Pancreas (tissue), 10 donors: Measurements from ENCODE around the gene ELAVL2. TPM values are rescaled to one million over a fixed set of nuclear protein-coding genes. Genes with fewer than 3 reads are reported as not detected.

Source experiments
- ATAC-seq, 4 donors: fragments of 200-7000 bp; cut with Tn5 transposase; one replicate each; pipeline versions ENCODE4 v1.8.0 to v1.9.1; 2020; ENCODE audit warnings: mild to moderate bottlenecking in 4 of 4, moderate library complexity in 4 of 4
- DNase-seq, 6 donors: peaks; one replicate each; pipeline ENCODE4 v3.0.0-alpha.2; 2020
- FAIRE-seq: peaks from 2 replicates; lab custom pipeline; 2012; peaks lifted over from hg19 to GRCh38; lab: Jason Lieb, UNC
- H3K27ac ChIP-seq, 4 donors: fragments of 200-600 bp; sonication (generic); 1 replicate in 3 of 4; 2 replicates in 1 of 4; pipeline versions ENCODE4 v1.5.0 to v1.8.0; 2020
- H3K27me3 ChIP-seq, 4 donors: fragments of 200-600 bp; one replicate each; pipeline ENCODE4 v1.8.0; 2021
- H3K36me3 ChIP-seq, 3 donors: fragments of 200-600 bp; sonication (generic) in 1 of 3; one replicate each; pipeline versions ENCODE4 v1.5.0 to v1.8.0; 2020 to 2021
- H3K4me1 ChIP-seq, 3 donors: fragments of 200-600 bp; one replicate each; pipeline ENCODE4 v1.8.0; 2021
- H3K4me3 ChIP-seq, 4 donors: fragments of 200-600 bp; sonication (generic) in 2 of 4; one replicate each; pipeline versions ENCODE4 v1.5.0 to v1.8.0; 2020 to 2021
- H3K9me3 ChIP-seq, 4 donors: fragments of 200-600 bp; one replicate each; pipeline ENCODE4 v1.8.0; 2021
- WGBS, 2 donors: extraction: QIAGEN DNeasy Blood & Tissue Kit; methylation state at CpG; one replicate each; pipeline ENCODE4 v1.1.7; 2013; 5-methylcytosine and 5-hydroxymethylcytosine counted together
- intact Hi-C, 3 donors: fragments of 100-400 bp; cut with DNase I; formaldehyde crosslinking; loops; one replicate each; pipeline versions ENCODE4 v1.11.1 to v1.14.2; 2022
- polyA plus RNA-seq, 2 donors: library from polyadenylated mRNA; stranded (reverse); fragments of 200-250 nt; gene quantifications; one replicate each; pipeline ENCODE4 v1.2.3, GENCODE V29; 2013
- total RNA-seq, 6 donors: library from RNA; stranded (reverse); fragmentation: NEBNext Ultra II Directional in 4 of 6; extraction: Animal tissue kit (Norgen Biotek cat#: 25700) in 4 of 6; gene quantifications; one replicate each; pipeline versions ENCODE4 v1.2.1 to v1.2.4, GENCODE V29; 2021 to 2023
- TF ChIP-seq, protein P1 (sequence below), 4 donors: fragments of 200-600 bp; sonication (generic) in 3 of 4; IDR thresholded peaks; one replicate each; pipeline versions ENCODE4 v1.5.0 to v1.8.0; 2021; ENCODE audit warnings: antibody characterized with exemption in 4 of 4
- donor health status: healthy with polysubstance abuse.
- donor health status: DM: no; HTN: no; CAD: no; lungs with moderate emphysema.
- donor health status: DM: no; HTN: no; CAD: no.
- donor health status: control.
- donor health status: control.
- donor health status: Bipolar disorder and iron deficiency.
- donor health status: DM: yes; HTN: yes; CAD: no.
- donor health status: DM: no; HTN: no; CAD: no.
- donor health status: DM: no; HTN: no; CAD: no.
- donor health status: DM: yes; HTN: yes; CAD: no.

ELAVL2 gene
- total and polyA plus RNA-seq, 8 donors, result 0.02 to 0.19 (median 0.12) TPM; not detected in 5

DNA sequence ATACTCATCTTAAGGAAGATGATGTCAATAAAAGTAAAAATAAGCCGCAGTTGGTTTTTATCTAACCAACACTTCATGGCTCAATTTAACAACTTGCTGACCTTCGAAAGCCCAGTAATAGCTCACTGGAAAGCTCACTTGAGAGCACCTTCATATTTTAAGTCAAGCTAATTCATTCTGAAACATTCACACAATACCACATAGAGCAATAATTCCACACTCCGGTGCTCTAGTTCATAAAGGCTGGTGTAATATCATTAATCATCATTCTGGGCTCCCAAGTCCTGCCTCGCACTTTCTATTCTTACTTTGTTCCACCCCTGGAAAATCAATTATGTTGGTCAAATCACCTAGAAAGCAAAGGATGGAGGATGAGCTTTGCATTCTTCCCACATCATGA is 74.4 kb downstream of the ELAVL2 start:
- Histone ChIP-seq H3K9me3 (no peaks in the 10 kb centered on the region), H3K27me3 (no peaks in the 10 kb centered on the region), H3K4me1 (no peaks in the 10 kb centered on the region), H3K27ac (no peak overlapping the region), H3K4me3 (no peak overlapping the region), H3K36me3 (no peaks in the 10 kb centered on the region)
- 62 to 76% methylated on average over 4 of the region's 4 CpGs for WGBS, 2 donors
- TF ChIP-seq, protein P1, sequence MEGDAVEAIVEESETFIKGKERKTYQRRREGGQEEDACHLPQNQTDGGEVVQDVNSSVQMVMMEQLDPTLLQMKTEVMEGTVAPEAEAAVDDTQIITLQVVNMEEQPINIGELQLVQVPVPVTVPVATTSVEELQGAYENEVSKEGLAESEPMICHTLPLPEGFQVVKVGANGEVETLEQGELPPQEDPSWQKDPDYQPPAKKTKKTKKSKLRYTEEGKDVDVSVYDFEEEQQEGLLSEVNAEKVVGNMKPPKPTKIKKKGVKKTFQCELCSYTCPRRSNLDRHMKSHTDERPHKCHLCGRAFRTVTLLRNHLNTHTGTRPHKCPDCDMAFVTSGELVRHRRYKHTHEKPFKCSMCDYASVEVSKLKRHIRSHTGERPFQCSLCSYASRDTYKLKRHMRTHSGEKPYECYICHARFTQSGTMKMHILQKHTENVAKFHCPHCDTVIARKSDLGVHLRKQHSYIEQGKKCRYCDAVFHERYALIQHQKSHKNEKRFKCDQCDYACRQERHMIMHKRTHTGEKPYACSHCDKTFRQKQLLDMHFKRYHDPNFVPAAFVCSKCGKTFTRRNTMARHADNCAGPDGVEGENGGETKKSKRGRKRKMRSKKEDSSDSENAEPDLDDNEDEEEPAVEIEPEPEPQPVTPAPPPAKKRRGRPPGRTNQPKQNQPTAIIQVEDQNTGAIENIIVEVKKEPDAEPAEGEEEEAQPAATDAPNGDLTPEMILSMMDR (IDR thresholded peaks at IDR 0.05), result no peak
- FAIRE-seq (no peak), DNase-seq (no peak), ATAC-seq (no peak)
- intact Hi-C loops, result no loop called here

- ATAC-seq (no peak), DNase-seq (no peak), FAIRE-seq (no peak)
- intact Hi-C loops, result no loop called here
- 60 to 82% methylated on average over 3 of the region's 3 CpGs for WGBS, 2 donors
- Histone ChIP-seq H3K36me3 (no peaks in the 10 kb centered on the region), H3K27me3 (no peaks in the 10 kb centered on the region), H3K4me3 (no peak overlapping the region), H3K4me1 (no peaks in the 10 kb centered on the region), H3K27ac (no peak overlapping the region), H3K9me3 (no peaks in the 10 kb centered on the region)
- TF ChIP-seq, protein P1 (IDR thresholded peaks at IDR 0.05), result no peak
Observed at GRCh38 chr9:23750808-23751207, 75.2 kb downstream of the ELAVL2 start.

DNA sequence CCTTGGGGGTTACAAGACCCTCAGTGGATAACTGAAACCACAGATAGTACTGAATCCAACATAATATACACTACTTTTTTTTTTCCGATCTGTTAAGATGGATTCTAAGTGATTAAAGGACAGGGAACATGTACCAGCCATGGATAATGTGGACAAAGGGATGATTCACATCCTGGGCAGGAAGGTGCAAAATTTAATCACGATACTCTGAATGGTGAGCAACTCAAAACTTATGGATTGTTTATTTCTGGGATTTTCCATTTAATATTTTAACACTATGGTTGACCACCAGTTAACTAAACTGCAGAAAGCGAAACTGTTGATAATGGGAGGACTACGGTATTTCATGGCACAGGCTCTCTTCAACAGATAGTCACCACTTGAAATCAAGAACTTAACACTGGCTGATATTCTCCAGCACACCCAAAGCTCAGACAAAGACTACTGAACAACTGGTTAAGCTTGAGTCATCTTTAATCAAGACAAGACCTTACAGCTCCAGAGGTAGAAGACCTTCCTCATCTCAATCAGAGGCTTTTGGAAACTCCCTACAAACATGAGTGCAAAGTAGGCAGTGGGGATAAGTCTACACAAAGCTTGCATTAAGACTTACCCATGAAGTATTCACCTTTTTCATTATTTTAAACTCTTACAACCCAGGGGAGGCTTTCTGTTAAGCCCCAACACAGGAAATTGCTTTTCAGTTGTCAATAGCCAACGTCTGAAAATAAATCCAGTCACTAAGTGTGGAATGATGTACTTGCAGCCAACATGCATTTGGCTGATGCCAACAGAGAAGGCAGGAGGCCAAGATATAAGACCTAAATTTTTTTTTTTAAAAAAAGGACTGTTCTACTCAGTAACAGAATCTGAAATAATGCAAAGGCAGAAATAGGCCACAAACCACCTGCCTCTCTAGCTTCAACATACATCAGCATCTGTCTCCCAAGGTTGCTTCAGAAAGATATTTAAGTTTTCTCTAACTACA is 78.7 kb downstream of the ELAVL2 start:
- no peak for ATAC-seq
- H3K27ac ChIP-seq, result no peak overlapping the region
- intact Hi-C loops, result no loop called here
- no peak for FAIRE-seq
- DNase-seq, result no peak
- TF ChIP-seq, protein P1 (IDR thresholded peaks at IDR 0.05), result no peak
- no peaks in the 10 kb centered on the region for H3K27me3 ChIP-seq
- no peaks in the 10 kb centered on the region for H3K4me1 ChIP-seq
- H3K9me3 ChIP-seq, result no peaks in the 10 kb centered on the region
- H3K36me3 ChIP-seq, result no peaks in the 10 kb centered on the region
- 57 to 65% methylated on average over 5 of the region's 5 CpGs for WGBS, 2 donors
- H3K4me3 ChIP-seq, result no peak overlapping the region

- TF ChIP-seq, protein P1 (IDR thresholded peaks at IDR 0.05), result no peak
- intact Hi-C loops, result no loop called here
- DNase-seq, result no peak
- Histone ChIP-seq H3K4me1 (no peaks in the 10 kb centered on the region), H3K27ac (no peak overlapping the region), H3K9me3 (no peaks in the 10 kb centered on the region), H3K36me3 (no peaks in the 10 kb centered on the region), H3K27me3 (no peaks in the 10 kb centered on the region), H3K4me3 (no peak overlapping the region)
- no peak for FAIRE-seq
- 26 to 38% methylated on average over 2 of the region's 2 CpGs for WGBS, 2 donors
- ATAC-seq, result no peak
Observed at GRCh38 chr9:23746317-23746716, 79.7 kb downstream of the ELAVL2 start.

GRCh38 chr9:23743036-23743435 is 83.0 kb downstream of the ELAVL2 start:
- ATAC-seq, result no peak
- TF ChIP-seq, protein P1 (IDR thresholded peaks at IDR 0.05), result no peak
- DNase-seq, result no peak
- FAIRE-seq, result no peak
- intact Hi-C loops, result no loop called here
- Histone ChIP-seq H3K4me3 (no peak overlapping the region), H3K36me3 (no peaks in the 10 kb centered on the region), H3K4me1 (no peaks in the 10 kb centered on the region), H3K9me3 (no peaks in the 10 kb centered on the region), H3K27me3 (no peaks in the 10 kb centered on the region), H3K27ac (no peak overlapping the region)
- 50 to 74% methylated on average over 3 of the region's 3 CpGs for WGBS, 2 donors
